Smooth muscle cell (in vitro differentiated cells): Measurements from ENCODE around the gene STRIT1. TPM values are rescaled to one million over a fixed set of nuclear protein-coding genes. Genes with fewer than 3 reads are reported as not detected.

Source experiments
- DNase-seq: peaks from one replicate; lab custom pipeline; 2025; ENCODE audit not compliant: unreplicated experiment; lab: John Stamatoyannopoulos, UW
- H2AFZ ChIP-seq: fragments of 200-600 bp; sonication (generic); 2 replicates; pipeline ENCODE4 v1.6.0; 2016; ENCODE audit warnings: antibody characterized with exemption, low read depth, mild to moderate bottlenecking
- H3F3A ChIP-seq: fragments of 200-600 bp; sonication (generic); 2 replicates; pipeline ENCODE4 v1.6.0; 2017; ENCODE audit warnings: antibody characterized with exemption, low read depth
- H3K27ac ChIP-seq: fragments of 200-600 bp; sonication (generic); 2 replicates; pipeline ENCODE4 v1.5.1; 2016; ENCODE audit warnings: low read depth, mild to moderate bottlenecking
- H3K27me3 ChIP-seq: fragments of 200-600 bp; sonication (generic); 2 replicates; pipeline ENCODE4 v1.6.1; 2016; ENCODE audit warnings: low read depth, mild to moderate bottlenecking
- H3K36me3 ChIP-seq: fragments of 200-600 bp; sonication (generic); 2 replicates; pipeline ENCODE4 v1.5.1; 2016; ENCODE audit warnings: low read depth
- H3K4me1 ChIP-seq: fragments of 200-600 bp; sonication (generic); 2 replicates; pipeline ENCODE4 v1.5.1; 2016; ENCODE audit warnings: low read depth
- H3K4me2 ChIP-seq: fragments of 200-600 bp; sonication (generic); 2 replicates; pipeline ENCODE4 v1.6.0; 2016; ENCODE audit warnings: mild to moderate bottlenecking
- H3K4me3 ChIP-seq: fragments of 200-600 bp; sonication (generic); 2 replicates; pipeline ENCODE4 v1.5.1; 2016; ENCODE audit warnings: mild to moderate bottlenecking
- H3K79me2 ChIP-seq: fragments of 200-600 bp; sonication (generic); 2 replicates; pipeline ENCODE4 v1.6.0; 2016; ENCODE audit warnings: low read depth, mild to moderate bottlenecking
- H3K9ac ChIP-seq: fragments of 200-600 bp; sonication (generic); 2 replicates; pipeline ENCODE4 v1.6.0; 2016; ENCODE audit warnings: low read depth
- H3K9me3 ChIP-seq: fragments of 200-600 bp; sonication (generic); replicated peaks from 2 replicates; pipeline ENCODE4 v1.5.1; 2016; ENCODE audit warnings: low read depth
- H4K20me1 ChIP-seq: fragments of 200-600 bp; sonication (generic); 2 replicates; pipeline ENCODE4 v1.6.0; 2016; ENCODE audit warnings: low read depth
- WGBS: methylation state at CpG from one replicate; pipeline ENCODE4 v1.1.7; 2016; ENCODE audit warnings: low lambda C conversion rate; 5-methylcytosine and 5-hydroxymethylcytosine counted together
- polyA plus RNA-seq: library from polyadenylated mRNA; unstranded; fragments of >200 nt; fragmentation: Nextera tagmentation; extraction: Ambion mirVana; gene quantifications from 2 replicates; pipeline ENCODE4 v1.2.1, GENCODE V29; 2016
- total RNA-seq: library from RNA; depleted of rRNA; stranded (reverse); fragments of >200 nt; gene quantifications from 2 replicates; pipeline ENCODE4 v1.2.3, GENCODE V29; 2014
- TF ChIP-seq, protein P1 (sequence below): fragments of 200-600 bp; sonication (generic); IDR thresholded peaks from 2 replicates; pipeline ENCODE4 v1.5.1; 2017; ENCODE audit warnings: borderline replicate concordance, mild to moderate bottlenecking, antibody characterized with exemption; ENCODE audit not compliant: insufficient read depth, poor library complexity, severe bottlenecking

Gene STRIT1
- total and polyA plus RNA-seq, 2 experiments from 2014 or later, result not detected

DNA sequence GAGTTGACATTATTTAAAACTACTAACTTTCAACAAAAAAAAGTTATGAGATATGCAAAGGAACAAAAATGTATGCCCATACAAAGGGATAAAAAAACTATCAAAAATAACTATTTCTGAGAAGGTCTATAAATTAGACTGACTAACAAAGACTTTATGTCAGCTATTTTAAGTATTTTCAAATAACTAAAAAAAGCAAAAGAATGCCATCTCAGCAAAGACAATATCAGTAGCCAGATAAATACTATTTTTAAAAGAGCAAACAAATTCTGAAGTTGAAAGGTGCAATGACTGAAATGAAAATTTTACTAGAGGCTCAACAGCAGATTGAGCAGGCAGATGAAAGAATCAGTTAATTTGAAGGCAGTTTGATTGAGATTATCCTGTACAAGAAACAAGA is 3.6 kb upstream of the STRIT1 start:
- Histone ChIP-seq H2AFZ (no peak overlapping the region), H3K9ac (no peak overlapping the region), H3K79me2 (no peaks in the 10 kb centered on the region), H3K36me3 (no peaks in the 10 kb centered on the region), H3K4me3 (no peak overlapping the region), H3K4me2 (no peak overlapping the region), H3K27me3 (no peaks in the 10 kb centered on the region), H3K27ac (no peak overlapping the region), H3K4me1 (no peaks in the 10 kb centered on the region), H3F3A (no peaks in the 10 kb centered on the region), H4K20me1 (no peaks in the 10 kb centered on the region), H3K9me3 (peaks cover 6% of the 10 kb centered on the region)
- no peak for DNase-seq
- TF ChIP-seq, protein P1, sequence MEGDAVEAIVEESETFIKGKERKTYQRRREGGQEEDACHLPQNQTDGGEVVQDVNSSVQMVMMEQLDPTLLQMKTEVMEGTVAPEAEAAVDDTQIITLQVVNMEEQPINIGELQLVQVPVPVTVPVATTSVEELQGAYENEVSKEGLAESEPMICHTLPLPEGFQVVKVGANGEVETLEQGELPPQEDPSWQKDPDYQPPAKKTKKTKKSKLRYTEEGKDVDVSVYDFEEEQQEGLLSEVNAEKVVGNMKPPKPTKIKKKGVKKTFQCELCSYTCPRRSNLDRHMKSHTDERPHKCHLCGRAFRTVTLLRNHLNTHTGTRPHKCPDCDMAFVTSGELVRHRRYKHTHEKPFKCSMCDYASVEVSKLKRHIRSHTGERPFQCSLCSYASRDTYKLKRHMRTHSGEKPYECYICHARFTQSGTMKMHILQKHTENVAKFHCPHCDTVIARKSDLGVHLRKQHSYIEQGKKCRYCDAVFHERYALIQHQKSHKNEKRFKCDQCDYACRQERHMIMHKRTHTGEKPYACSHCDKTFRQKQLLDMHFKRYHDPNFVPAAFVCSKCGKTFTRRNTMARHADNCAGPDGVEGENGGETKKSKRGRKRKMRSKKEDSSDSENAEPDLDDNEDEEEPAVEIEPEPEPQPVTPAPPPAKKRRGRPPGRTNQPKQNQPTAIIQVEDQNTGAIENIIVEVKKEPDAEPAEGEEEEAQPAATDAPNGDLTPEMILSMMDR, result no peak

- Histone ChIP-seq H3K27ac (no peak overlapping the region), H3K27me3 (no peaks in the 10 kb centered on the region), H2AFZ (no peak overlapping the region), H3K4me2 (no peak overlapping the region), H3F3A (no peaks in the 10 kb centered on the region), H3K9ac (no peak overlapping the region), H3K4me1 (no peaks in the 10 kb centered on the region), H3K36me3 (no peaks in the 10 kb centered on the region), H4K20me1 (no peaks in the 10 kb centered on the region), H3K79me2 (no peaks in the 10 kb centered on the region), H3K4me3 (no peak overlapping the region), H3K9me3 (peaks cover 6% of the 10 kb centered on the region)
- TF ChIP-seq, protein P1, result no peak
- no peak for DNase-seq
These were observed 2.9 kb upstream of the STRIT1 start for GRCh38 chr3:155296413-155296812.

GRCh38 chr3:155292693-155293092 is 790 bp downstream of the STRIT1 start:
- Histone ChIP-seq H3K4me1 (no peaks in the 10 kb centered on the region), H3F3A (no peaks in the 10 kb centered on the region), H4K20me1 (no peaks in the 10 kb centered on the region), H3K4me3 (no peak overlapping the region), H3K27ac (no peak overlapping the region), H3K79me2 (no peaks in the 10 kb centered on the region), H3K9me3 (peaks cover 5% of the 10 kb centered on the region), H3K27me3 (no peaks in the 10 kb centered on the region), H3K4me2 (no peak overlapping the region), H3K36me3 (no peaks in the 10 kb centered on the region), H3K9ac (no peak overlapping the region), H2AFZ (no peak overlapping the region)
- 94% methylated on average over 2 of the region's 2 CpGs for WGBS
- TF ChIP-seq, protein P1, result no peak
- DNase-seq, result no peak

GRCh38 chr3:155292133-155292532 is 1.4 kb downstream of the STRIT1 start:
- TF ChIP-seq, protein P1, result no peak
- Histone ChIP-seq H3K4me1 (no peaks in the 10 kb centered on the region), H3K9me3 (no peaks in the 10 kb centered on the region), H3K79me2 (no peaks in the 10 kb centered on the region), H3K27me3 (no peaks in the 10 kb centered on the region), H3K4me2 (no peak overlapping the region), H3K4me3 (no peak overlapping the region), H3K9ac (no peak overlapping the region), H3K27ac (no peak overlapping the region), H3F3A (no peaks in the 10 kb centered on the region), H4K20me1 (no peaks in the 10 kb centered on the region), H3K36me3 (no peaks in the 10 kb centered on the region), H2AFZ (no peak overlapping the region)
- 84% methylated on average over 1 of the region's 1 CpG for WGBS
- DNase-seq, result no peak
